Suprapubic skin (tissue), 3 donors: ENCODE results near the gene TMEM217.

Experiments
- EP300 ChIP-seq: sonication (generic); formaldehyde crosslinking; IDR thresholded peaks from one replicate; pipeline ENCODE4 v1.6.1; 2017; ENCODE audit warnings: antibody characterized with exemption
- POLR2A ChIP-seq, 2 donors: fragments of 450-650 bp; IDR thresholded peaks; one replicate each; pipeline ENCODE4 v1.6.1; 2017; ENCODE audit warnings: antibody characterized with exemption in 2 of 2, mild to moderate bottlenecking in 2 of 2, moderate library complexity in 2 of 2
- TF ChIP-seq, protein P1 (sequence below), 2 donors: fragments of 200-600 bp in 1 of 2; fragments of 450-650 bp in 1 of 2; sonication (generic) in 1 of 2; IDR thresholded peaks; one replicate each; pipeline ENCODE4 v1.5.1; 2016 to 2019; ENCODE audit warnings: antibody characterized with exemption in 2 of 2, mild to moderate bottlenecking in 1 of 2, moderate library complexity in 1 of 2

DNA sequence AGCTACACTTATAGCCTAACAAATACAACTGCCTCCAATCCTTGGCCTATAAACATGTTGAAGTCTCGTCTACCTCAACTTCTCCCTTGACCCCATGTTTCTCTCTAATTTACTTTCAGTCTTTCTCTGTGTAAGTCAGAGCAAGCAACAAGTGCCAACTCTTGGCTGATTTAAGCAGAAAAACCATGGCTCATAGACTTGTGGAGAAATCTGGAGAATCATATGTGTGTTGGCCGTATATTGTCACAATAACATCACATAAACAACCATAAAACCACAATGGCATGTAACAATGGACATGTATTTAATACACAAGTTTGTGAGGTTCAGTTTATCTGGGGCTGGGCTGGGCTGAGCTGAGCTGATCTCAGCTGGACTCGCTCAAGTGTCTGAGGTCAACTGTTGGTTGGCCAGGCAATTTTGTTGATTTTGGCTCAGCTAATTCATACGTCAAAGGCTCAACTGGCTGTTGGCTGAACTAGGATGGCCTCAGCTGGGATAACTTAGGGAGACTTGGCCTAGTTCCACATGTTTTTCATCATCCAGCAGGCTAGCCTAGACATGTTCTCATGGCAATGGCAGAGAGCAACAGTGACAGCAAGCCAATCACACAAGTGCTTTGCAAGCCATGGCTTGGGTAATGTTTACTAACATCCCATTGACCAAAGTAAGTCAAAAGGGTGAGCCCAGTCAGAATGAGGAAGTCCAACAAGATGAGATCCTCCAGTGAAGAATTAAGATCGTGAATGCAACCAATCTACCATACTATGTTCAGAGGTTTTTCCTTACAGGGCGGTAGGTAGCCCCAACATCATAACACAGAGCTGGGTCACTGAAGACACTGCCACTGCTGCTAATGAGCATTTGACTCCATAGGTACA, 13.3 kb downstream of the TMEM217 start:
- TF ChIP-seq, protein P1, sequence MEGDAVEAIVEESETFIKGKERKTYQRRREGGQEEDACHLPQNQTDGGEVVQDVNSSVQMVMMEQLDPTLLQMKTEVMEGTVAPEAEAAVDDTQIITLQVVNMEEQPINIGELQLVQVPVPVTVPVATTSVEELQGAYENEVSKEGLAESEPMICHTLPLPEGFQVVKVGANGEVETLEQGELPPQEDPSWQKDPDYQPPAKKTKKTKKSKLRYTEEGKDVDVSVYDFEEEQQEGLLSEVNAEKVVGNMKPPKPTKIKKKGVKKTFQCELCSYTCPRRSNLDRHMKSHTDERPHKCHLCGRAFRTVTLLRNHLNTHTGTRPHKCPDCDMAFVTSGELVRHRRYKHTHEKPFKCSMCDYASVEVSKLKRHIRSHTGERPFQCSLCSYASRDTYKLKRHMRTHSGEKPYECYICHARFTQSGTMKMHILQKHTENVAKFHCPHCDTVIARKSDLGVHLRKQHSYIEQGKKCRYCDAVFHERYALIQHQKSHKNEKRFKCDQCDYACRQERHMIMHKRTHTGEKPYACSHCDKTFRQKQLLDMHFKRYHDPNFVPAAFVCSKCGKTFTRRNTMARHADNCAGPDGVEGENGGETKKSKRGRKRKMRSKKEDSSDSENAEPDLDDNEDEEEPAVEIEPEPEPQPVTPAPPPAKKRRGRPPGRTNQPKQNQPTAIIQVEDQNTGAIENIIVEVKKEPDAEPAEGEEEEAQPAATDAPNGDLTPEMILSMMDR (IDR thresholded peaks at IDR 0.05) = no peak
- TF ChIP-seq POLR2A (IDR thresholded peaks at IDR 0.05) = no peak
- TF ChIP-seq EP300 = no peak
